ENCODE data around the gene TPPP2.
"Not testable (repeated sequence)": the region's sequence is repeated elsewhere in the genome, so short reads cannot be mapped to it uniquely, and the experiment has no call there.

The TPPP2 gene

DNA sequence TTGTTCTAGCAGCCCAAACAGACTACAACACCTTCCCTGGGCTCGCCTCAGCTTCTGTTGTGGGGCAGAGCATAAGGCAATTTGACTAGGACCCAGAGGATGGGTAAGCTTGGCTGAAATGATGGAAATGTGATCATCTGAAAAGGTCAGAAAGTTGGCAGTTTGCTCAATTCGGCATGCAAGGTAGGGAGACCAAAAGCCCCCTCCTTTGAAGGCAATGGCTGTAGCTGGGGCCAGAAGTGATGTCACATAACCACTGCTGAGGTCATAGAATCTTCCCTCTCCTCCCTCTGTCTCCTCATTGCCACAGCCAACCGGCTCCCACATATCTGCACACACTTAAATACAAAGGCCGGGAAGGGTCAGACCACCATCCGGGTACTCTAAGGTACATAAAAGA is at the start of gene TPPP2:
Gene TPPP2 (plus strand): TSS at position 301 of the 400 bp plus-strand sequence. CDS start 365 bp downstream, outside the sequence.
- DNase-seq (ENCODE audit: low read depth in 2 of 2, low spot score in 1 of 2): no peak

DNA sequence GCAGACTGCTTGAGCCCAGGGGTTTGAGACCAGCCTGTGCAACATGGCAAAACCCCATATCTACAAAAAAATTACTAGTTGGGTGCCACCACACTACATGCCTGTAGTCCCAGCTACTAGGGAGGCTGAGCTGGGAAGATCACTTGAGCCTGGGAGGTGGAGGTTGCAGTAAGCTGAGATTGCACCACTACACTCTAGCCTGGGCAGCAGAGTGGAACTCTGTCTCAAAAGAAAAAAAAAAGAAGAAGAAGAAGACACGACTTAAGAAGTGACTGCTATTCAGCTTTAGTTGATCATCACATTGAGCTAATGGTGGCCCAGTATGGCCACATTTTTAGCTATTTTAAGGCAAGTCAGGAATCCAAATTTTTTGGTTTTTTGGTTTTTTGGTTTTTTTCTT is 49.1 kb upstream of the TPPP2 start:
- DNase-seq (ENCODE audit: low read depth in 2 of 2, low spot score in 1 of 2): no peak

DNA sequence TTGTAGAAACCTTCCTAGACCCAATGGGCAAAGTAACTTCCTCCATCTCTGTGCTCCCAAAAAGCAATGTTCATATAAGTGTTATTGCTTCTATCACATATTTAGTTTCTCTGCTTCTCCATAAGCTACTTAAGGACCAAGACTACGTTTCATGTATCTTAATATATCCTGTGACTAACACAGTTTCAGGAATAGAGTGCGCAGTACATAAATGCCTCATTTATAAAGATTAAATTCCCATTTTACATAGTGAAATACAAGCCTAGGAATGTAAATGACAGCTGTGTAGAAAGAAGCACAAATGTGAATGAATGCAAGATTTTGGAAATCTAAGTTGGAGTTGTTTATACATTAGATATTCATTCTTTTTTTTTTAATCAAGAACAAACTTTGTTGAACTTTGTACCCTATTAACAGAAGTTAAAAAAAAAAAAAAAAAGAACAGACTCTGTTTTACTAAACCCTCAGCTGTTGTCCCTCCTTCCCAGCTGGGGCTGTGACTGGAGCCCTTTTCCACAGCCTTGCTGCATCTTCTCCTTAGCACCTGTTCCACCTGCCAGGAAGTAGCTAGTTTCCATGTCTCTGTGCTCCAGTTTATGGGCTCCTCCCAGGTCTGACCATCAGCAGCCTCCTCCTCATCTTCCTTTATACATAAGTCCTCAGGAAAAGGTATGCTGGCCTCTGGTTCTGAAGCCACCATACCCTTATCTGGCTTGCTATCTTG is 47.2 kb upstream of the TPPP2 start:
- no peak for DNase-seq (ENCODE audit: low read depth in 2 of 2, low spot score in 1 of 2)

DNA sequence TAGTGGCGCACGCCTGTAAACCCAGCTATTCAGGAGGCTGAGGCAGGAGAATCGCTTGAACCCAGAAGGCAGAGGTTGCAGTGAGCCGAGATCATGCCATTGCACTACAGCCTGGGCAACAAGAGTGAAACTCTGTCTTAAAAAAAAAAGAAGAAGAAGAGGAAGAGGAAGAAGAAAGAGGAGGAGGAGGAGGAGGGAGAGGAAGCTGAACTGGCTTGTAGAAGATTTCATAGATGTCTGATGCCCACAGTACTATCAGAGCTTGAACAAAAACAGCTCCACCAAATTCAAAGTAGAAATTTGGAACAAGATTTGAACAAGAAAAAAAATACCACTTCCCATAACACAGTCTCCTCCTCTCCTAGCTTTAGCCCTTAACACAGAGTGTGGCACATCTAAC is 44.4 kb upstream of the TPPP2 start:
- DNase-seq (ENCODE audit: low read depth in 2 of 2, low spot score in 1 of 2): not testable (repeated sequence)

DNA sequence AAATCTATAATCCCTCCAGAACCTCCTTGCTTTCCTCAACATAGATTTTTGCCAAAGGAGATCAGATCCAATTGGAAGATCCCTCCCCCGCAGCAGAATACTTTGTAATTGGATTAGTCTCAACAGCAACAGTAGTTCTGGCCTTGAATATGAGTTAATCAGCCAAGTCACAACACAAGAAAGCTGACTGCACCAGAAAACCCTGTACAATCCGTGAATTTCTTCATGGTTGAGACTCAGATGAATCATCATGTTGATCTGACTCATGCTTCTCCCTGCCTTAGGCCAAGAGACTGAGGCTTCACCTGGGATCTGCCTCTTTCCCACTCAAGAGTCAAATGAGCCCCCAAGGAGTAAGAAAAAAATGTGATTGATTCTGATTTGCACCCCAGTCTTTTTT is 43.2 kb upstream of the TPPP2 start:
- no peak for DNase-seq (ENCODE audit: low read depth in 2 of 2, low spot score in 1 of 2)

DNA sequence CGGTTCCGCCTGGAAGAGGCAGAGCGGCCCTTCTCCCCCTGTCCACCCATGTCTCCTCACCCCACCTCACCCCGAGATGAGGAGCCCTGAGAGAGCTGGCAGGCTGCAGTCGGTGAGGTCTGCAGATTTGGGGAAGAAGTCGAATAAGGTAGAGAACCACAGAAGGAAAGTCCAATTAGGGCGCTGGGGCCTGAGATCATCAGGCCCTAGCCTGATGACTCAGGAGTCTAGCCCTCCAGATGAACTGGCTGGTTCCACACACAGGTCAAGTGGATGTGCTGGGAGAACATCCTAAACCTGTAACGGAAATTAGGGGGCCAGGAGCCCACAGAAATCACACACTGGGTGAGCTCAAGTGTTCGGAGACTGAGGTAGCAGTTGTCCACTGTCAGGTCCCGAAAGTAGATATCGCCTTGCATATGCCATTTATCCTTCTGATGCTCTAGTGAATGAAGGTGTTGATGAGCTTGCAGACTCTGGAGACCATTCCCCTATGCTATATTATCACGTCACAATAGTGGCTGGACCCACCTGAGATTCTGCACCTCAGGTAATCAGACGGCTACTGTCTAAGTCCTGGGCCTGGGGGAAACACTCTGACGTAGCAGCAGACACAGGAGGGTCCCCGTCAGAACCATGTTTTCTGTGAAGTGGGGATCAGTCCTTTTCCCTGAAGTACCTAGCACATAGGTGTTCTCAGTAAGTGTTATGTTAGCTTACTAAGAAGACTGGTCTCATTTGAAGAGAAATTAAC is 41.1 kb upstream of the TPPP2 start:
- DNase-seq (ENCODE audit: low read depth in 2 of 2, low spot score in 1 of 2): no peak

DNA sequence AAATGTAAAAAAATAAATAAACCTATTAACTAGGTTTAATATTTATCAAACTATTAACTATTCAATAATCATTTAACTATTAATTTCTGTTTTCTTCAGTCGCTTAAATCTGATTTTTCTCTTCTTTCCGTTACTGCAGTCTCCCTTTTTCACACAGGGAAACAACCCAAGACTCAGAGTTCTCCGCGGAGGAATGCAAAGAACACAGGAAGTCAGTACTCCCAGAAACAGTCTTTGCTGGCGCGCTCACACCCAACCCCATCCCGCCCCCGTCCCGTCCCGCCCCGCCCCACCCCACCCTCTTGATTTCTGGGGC is 40.6 kb upstream of the TPPP2 start:
- no peak for DNase-seq (ENCODE audit: low read depth in 2 of 2, low spot score in 1 of 2)

DNA sequence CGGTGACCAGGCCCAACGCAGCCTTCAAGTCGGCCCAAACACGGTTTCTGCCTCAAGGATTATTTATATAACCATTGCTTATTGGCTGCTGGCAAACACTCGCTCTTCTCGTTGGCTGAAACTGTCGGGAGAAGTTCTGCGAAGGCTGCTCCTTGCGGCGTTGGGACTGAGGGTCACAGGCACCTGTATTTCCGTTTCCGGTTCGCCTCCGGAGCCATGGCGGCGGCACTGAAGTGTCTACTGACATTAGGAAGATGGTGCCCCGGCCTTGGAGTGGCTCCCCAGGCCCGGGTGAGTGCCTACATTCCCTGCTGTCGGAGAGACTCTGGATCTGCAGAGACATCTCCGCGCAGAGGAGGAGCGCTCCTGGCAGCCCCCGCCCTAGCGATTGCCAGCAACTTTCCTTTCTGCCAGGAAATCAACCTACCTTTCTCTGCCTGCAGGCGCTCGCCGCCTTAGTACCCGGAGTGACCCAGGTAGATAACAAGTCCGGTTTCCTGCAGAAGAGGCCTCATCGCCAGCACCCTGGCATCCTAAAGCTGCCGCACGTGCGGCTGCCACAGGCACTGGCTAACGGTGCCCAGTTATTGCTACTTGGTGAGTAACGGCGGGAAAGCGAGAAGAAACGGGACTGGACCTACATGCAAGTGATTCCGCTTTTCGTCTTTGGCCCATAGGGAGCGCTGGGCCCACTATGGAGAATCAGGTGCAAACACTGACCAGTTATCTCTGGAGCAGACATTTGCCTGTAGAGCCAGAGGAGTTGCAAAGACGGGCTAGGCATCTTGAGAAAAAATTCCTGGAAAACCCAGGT is 40.0 kb upstream of the TPPP2 start, which contains the start of gene METTL17:
Gene METTL17 (plus strand): TSS at position 194 of the 814 bp plus-strand sequence. CDS start 23 bp downstream, at position 217.
- peak; percentile 62 to 66 for DNase-seq (ENCODE audit: low read depth in 2 of 2, low spot score in 1 of 2)

DNA sequence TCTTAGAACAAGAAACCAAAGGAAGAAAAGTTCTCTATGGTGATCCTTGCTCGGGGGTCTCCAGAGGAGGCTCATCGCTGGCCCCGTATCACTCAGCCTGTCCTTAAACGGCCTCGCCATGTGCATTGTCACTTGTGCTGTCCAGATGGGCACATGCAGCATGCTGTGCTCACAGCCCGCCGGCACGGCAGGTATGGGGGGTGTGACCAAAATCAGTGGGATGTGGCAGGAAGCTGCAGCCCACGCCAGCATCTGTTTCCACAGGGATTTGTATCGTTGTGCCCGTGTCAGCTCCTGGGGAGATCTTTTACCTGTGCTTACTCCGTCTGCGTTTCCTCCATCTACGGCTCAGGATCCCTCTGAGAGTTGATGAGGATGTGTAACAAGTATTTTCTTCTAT is 33.5 kb upstream of the TPPP2 start:
- no peak for DNase-seq (ENCODE audit: low read depth in 2 of 2, low spot score in 1 of 2)

DNA sequence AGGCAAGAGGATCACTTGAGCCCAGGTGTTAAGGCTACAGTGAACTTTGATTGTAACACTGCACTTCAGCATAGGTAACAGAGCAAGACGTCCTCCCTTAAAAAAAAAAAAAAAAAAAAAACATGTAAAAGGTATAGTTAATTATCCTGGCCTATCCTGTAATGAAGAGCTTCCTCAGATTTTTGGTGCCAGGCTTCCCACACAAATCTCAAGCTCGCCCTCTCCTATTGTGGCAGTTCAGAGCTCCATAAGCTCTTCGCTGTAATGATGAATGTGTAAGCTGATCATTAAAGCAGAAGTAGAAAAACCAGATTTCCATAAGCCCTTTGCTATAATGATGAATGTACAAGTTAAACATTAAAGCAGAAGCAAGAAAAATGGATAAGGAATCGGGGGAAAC is 32.9 kb upstream of the TPPP2 start:
- DNase-seq (ENCODE audit: low read depth in 2 of 2, low spot score in 1 of 2): no peak

DNA sequence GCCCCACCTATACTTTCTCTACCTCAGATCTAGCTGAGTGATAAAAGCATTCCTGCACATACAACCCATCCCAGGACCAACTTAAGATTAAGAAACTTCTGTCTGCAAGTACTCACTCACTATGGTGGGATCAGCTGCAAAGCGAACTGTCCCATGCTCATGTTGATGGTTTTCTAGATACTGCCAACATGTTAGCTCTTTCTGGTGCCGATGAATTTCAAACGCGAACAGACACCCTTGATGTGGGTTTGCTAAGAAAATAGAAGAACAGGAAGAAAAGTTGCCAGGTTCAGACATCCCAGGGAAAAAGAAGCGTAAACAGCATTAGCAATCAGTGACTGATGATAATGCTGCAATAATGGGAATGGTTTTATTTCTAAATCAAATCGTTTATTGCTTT is 32.5 kb upstream of the TPPP2 start:
- DNase-seq (ENCODE audit: low read depth in 2 of 2, low spot score in 1 of 2): no peak

DNA sequence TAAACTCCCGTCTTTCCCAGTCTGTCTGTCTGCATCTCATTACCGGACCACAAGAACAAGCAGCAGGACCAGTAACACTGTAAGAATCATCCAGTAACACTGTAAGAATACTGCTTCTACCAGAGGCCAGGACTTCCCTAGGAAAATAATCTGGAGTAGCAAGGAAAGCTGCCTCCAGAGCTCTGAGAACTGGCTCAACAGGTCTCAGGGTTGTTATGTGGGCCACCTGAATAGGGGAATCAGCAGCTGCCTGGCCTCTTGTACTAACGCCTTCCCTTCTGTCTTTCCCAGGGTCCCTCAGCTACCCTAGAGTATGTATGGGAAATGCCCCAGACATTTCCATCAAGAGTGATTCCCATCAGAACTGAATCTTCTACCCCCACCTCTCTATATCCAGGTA is 31.9 kb upstream of the TPPP2 start:
- DNase-seq (ENCODE audit: low read depth in 2 of 2, low spot score in 1 of 2): no peak

DNA sequence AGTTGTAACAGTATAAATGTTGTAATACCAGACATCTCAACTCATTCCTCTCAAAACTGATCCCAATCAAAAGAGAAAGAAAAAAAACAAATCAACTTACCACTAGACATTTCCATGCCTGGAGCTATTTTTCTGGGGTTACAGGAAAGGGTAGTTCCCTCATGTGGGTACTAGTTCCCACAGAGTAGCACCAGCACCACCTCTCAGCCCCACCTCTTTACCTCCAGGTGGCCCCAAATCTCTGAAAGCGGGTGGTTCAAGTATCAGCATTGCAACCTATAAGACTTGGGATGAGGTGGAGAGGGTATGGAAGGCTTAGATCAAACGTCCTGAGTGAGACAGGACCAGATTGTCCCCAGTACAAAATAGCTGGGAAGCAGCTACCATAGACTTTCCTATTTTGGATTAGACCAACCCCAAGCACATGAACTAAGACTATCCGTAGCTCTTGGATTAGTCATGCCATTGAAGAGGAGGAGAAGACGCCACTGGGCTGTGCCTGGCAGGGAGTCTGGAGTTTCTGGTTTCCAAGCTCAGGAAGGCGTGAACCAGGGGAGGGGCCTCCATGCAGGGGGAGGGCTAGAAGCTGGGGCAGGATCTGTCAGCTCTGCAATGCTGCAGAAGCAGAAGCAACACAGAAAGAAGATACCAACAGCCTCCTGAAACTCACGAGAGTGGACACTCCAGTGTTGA is 31.2 kb upstream of the TPPP2 start, which contains the start of gene SLC39A2:
Gene SLC39A2 (plus strand): TSS at position 620 of the 693 bp plus-strand sequence. CDS start 154 bp downstream, outside the sequence.
- no peak for DNase-seq (ENCODE audit: low read depth in 2 of 2, low spot score in 1 of 2)

DNA sequence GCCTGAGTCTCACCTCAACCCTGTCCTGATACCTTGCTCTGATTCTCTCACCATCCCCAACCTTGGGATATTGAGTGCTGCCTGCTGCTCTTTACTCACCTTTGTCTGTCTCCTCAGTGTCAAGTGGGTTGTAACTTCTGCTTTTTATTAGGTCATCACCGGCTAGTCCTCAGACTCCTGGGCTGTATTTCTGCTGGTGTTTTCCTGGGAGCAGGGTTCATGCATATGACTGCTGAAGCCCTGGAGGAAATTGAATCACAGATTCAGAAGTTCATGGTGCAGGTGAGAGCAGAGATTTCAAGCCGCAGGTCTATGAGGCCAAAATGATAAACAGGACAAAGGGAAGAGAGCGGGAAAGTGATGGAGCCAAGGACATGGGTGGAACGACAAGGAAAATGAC is 30.4 kb upstream of the TPPP2 start:
- no peak for DNase-seq (ENCODE audit: low read depth in 2 of 2, low spot score in 1 of 2)

DNA sequence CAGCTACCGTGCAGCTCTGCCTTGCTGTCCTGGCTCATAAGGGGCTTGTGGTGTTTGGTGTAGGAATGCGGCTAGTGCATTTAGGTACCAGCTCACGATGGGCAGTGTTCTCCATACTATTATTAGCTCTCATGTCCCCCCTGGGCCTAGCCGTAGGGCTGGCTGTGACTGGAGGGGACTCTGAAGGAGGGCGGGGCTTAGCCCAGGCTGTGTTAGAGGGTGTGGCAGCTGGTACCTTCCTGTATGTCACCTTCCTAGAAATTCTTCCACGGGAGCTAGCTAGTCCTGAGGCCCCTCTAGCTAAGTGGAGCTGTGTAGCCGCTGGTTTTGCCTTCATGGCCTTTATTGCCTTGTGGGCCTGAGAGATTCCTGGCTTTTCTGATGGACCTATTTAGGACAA is 28.8 kb upstream of the TPPP2 start:
- no peak for DNase-seq (ENCODE audit: low read depth in 2 of 2, low spot score in 1 of 2)

DNA sequence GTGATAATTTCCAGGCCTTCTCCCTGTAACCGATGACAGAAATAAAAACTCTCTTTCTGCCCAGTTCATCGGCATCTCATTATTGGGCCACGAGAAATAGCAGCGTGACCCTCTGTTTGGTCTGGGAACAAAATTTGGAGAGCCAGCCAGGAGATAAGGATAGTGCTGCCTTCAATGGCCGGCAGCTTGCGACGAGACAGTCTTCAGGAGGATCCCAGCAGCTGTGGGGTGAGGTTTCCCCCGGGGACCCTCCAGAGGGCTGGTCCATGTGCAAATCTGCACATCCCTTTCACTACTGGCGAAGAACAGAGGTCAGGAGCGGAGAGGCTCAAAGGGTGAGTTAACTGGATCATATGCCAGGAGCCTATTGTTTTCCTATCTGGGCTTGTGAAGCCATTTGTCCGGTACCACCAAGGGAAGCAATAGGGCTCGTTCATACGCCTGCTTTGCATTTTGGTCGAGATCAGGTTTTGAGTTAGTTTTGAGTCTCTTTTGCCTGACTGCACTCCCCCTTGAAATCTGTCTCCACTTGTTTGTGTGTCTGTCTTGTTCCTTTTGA is 26.1 kb upstream of the TPPP2 start:
- DNase-seq (ENCODE audit: low read depth in 2 of 2, low spot score in 1 of 2): no peak

DNA sequence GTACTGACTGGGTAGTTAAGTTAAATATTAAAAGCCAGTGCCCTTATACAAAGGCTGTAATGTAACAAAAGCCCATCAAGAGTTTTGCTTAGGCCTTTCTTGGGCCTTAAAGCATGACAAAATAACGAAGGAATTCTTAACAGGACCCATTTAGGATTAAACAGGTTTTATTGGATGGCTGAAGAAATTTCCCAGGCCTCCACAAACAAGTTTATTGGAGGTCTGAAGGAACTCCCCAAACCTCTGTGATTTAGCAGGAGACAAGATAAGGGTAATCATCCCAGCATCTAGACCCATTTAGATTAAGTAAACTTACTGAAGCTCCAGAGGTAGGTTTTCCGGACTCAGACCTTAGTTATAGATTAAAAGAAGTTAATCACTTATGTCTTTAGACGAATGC is 20.3 kb upstream of the TPPP2 start:
- DNase-seq (ENCODE audit: low read depth in 2 of 2, low spot score in 1 of 2): not testable (repeated sequence)

DNA sequence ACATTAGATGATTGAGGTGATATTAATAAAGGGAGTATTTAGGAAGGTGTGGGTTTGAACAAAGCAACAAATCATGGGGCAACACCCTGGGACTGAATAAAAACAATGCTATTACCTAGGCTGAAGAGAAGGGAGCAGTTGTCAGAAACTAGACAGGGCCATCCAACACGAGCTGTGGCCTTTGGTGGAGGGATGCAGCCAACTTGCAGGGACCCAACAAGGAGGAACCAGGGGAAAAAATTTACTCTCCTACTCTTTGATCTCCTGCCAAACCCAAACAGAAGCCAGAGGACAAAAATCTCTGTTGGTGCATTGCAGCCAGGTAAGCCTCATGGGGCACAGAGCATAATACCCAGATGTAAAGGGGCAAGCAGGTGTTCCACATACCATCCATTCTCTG is 18.9 kb upstream of the TPPP2 start:
- DNase-seq (ENCODE audit: low read depth in 2 of 2, low spot score in 1 of 2): no peak

DNA sequence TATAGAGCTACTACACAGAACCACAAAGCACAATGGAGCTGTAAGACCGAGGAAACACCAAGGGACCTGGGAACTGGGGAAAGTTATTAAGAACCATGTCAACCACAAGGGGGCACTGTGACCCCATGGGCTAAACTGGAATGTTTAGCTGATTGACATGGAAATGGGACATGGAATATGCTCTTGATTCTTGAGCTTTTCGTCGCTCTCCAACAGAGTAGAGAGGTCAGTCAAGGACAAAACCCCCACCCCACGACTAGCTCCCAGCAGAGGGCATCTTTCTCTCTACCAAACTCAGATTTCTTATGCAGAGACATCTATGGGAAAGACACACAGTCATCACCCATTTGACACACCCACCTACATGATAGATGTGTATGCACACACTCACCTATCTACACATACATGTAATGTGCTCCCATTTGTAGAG is 15.2 kb upstream of the TPPP2 start:
- DNase-seq (ENCODE audit: low read depth in 2 of 2, low spot score in 1 of 2): peak; percentile 69 to 70

DNA sequence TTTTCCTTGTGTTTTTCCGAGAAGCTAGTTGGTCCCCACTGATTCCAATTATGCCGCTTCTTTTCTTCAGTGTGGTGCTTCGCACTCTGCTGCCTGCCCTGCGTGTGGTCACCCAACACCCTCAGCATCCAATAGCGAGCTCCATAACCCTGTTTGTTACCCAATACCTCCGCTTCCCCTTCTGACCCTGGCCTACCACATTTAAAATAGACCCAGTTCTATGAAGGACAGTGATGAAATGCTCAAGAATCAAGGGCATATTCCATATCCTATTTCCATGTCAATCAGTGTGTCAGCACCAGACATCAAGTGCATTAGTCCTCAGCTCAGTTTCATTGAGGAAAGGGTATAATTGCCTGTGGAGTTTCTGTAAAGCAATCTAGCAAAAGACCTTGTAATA is 14.7 kb upstream of the TPPP2 start:
- no peak for DNase-seq (ENCODE audit: low read depth in 2 of 2, low spot score in 1 of 2)

Data from stimulated activated CD8-positive, alpha-beta memory T cell treated with anti-CD3 and anti-CD28 coated beads, Interleukin-4, amount 100 ng/mL, for 1 hour (primary cell).